Activated CD8-positive, alpha-beta memory T cell treated with anti-CD3 and anti-CD28 coated beads for 1 hour (primary cell): Measurements from ENCODE around the gene PHKB.
"Not testable (repeated sequence)": the region's sequence is repeated elsewhere in the genome, so short reads cannot be mapped to it uniquely, and the experiment has no call there.

Experiments
- DNase-seq, 2 donors: peaks; one replicate each; pipeline ENCODE4 v3.0.0-alpha.2; 2020; ENCODE audit warnings: low read depth in 1 of 2; ENCODE audit errors: extremely low read depth in 1 of 2

Gene PHKB

DNA sequence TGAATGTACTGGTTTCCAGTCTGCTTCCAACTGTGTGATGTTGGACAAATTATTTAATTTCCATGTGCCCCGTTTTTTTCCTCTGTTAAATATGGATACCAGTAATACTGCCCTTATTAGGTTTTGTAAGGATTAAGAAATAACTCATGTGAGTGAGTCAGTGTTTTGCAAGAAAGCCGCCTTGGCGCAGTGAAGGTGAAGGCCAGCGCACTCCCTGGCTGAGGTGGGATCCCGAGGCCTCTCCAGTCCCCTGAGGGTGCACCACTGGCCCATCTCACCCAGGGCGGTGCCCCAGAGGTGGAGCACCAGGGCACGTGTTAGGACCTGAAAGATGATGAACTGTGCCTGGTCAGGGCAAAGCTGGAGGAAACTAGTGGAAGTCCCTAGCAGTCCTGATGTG lies 43.5 kb downstream of the PHKB start:
- DNase-seq: no peak

DNA sequence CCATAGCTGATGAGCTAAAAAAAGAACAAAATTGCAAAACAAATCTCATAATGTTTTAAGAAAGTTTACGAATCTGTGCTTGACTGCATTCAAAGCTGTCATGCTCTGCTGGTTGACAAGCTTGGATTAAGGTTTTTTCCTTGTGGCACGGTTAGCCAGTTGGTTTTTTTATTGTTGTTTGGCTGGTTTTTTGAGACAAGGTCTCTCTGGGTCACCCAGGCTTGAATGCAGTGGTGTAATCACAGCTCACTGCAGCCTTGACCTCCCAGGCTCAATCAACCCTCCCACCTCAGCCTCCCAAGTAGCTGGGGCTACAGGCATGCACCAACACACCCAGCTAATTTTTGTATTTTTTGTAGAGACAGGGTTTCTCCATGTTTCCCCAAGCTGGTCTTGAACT lies 45.7 kb downstream of the PHKB start:
- DNase-seq: no peak

DNA sequence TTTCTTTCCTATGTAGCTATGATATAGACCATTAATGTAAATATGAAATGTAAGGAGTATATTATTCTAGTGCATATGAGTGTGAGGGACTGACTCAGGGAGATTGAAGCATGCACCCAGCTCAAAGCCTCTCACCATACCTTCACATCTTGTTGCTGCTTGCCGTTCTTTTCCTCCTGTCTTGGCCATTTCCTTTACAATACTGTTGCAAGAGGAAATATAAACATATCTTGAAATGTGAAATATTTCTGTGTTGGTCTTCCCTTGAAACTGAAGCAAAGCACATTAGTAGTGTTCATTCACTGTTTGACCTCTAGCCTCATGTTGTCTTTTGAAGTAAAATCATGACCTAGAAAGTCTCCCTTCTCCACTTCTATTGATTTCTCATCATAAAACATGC lies 46.6 kb downstream of the PHKB start:
- DNase-seq: no peak

DNA sequence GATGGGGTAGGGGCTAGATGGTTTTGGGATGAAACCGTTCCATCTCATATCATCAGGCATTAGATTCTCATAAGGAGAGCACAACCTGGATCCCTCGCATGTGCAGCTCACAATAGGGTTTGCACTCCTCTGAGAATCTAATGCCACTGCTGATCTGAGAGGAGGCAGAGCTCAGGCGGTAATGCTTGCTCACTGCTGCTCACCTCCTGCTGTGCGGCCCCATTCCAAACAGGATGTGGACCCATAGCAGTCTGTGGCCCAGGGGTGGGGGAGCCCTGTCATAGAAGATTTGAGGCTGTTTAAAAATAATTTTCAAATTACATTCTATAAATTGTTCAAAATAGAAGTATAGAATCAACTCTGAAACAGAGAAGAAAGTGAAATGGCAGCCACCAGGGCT lies 50.8 kb downstream of the PHKB start:
- DNase-seq: no peak

DNA sequence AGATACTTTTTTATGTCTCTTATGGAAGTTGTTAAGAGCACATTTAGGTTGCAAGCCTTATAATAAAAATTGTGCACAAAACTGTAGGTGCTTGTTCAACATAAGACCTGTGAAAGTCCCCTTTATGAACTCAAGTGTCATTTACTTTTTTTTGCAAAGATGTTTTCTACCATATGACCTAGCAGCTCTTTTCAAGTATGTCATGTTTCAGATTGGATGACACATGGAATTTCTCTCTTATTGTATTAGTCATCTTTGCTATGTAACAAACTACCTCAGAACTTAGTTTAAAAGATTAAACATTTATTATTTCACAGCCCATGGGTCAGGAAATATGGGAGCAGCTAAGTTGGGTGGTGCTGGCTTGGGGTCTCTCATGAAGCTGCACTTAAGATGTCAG lies 57.9 kb downstream of the PHKB start:
- DNase-seq: no peak

DNA sequence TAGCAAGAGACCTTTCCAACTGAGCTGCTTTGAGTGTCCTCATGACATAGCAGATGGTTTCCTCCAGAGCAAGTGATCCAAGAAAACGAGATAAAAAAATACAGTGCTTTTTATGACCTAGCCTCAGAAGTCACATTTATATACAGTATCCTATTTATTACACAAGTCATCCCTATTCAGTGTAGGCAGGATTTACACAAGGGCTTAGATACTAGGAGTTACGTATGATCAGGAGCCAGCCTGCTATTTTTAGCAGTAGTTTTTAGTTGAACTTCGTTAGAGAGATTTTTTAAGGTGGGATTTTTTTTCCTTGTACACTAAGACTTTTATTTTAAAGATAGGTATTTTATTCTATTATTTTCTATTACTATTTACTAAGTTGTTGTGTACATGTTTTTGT lies 58.4 kb downstream of the PHKB start:
- no peak for DNase-seq

DNA sequence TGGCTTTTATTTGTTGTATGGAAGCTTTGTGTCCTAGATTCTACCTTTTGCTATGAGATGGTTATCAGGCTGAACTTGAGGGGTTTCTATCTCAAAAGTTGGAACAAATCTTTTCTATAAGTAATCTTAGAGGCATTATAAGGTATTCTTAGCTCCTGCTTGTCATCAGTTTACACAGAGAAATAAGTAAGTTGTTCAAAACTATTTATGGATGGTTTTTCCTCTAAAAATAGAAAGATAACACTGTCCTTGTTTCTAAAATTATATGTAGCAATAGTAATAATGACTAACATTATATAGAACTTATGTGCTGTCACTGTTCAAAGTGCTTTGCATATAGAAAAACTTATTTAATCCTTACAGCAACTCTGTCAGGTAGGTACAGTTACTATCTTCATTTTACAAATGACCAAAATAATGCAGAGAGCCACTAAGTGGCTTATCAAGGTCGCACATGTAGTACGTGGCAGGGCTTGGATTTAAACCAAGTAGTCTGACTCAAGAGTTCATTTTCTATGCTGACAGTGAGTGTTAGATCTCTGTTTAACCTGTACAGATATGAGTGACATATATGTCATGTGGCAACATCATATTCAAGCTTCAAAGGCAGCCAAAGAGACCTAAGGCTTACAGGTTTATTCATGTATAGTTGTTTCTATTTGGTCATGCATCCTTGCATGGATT lies 59.0 kb downstream of the PHKB start:
- no peak for DNase-seq

DNA sequence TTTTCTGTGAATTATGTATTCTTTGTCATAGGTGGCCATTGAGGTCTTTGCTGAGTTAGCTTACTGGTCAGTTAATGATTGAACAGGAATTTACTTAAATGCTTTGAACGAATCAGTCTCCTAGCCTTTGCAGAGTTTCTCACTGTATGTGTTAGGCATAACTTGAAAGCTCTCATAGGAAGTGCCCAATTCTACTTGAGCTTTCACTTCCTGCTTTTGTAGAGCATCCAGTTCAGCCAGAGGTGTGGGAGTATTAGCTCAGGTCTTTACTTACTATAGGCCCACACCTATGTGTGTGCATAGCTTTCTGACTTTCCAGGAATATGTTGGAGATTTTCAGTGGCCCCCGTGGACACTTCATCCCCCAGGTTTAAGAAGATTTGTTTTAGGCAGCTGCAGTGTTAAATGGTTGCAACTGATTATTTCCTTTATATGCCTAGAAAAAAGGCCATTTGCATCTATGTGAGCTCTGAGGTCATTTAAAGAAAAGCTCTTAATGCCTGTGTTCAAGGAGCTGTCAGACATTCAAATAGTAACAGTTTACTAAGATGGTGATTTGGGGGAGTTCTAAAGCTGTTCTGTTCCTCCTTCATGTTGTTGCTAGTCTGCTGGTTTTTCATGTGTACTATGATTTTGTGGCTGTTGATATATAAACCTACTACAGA lies 62.3 kb downstream of the PHKB start:
- DNase-seq: no peak

DNA sequence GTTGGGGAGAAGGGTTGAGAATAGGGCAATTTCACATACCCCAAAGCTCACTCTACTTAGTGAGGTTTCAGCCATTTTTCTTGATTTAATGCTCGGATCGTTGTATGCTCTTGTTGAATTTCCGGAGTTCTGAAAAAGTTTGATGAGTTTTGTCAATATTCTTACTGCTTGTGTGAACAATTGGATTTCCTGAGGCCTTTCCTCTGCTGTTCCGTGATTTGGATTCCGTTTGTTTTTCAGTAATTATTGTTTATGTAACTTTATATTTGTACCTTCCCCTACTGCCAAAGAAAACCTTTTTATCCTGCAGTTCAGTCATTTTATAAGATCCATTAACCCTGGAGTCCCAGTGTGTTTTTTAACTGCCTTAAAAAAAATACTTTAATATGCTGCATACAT lies 62.9 kb downstream of the PHKB start:
- DNase-seq: no peak

DNA sequence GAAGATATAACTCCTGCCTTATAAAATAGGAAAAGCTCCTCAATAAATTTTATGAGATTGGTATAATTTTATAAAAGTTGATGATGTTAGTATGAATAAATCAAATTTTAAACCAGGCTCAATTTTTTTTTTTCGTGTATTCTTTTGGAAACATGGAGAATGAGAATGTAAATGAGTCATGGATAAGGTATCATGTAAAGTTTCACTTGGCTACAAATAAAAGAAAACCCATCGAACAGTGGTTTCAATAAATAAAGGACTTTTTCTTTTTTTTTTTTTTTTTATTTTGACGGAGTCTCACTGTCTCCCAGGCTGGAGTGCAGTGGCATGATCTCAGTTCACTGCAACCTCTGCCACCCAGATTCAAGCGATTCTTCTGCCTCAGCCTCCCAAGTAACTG lies 67.3 kb downstream of the PHKB start:
- DNase-seq: no peak

DNA sequence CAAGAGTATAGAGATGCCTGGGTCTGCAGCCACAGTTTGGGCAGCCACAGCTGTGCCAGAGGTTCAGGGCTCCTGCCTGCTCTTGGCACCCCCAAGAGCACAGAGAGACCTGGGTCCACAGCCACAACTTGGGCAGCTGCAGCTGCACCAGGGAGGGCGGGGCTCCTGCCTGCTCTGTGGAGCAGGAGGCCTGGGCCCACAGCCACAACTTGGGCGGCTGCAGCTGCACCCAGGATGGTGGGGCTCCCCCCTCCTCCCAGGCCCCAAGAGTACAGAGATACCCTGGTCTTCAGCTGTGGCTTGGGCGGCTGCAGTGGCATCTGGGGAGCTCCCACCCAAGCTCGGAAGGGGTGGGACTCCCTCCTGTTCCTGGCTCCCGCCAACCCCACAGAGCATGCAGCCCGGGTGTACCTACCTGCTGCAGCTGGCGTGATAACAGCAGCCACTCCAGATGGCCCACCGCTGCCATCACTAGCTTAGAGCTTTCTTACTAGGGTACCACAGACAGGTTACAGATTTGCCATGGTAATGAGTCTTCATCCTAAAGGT lies 72.7 kb downstream of the PHKB start:
- DNase-seq: no peak

DNA sequence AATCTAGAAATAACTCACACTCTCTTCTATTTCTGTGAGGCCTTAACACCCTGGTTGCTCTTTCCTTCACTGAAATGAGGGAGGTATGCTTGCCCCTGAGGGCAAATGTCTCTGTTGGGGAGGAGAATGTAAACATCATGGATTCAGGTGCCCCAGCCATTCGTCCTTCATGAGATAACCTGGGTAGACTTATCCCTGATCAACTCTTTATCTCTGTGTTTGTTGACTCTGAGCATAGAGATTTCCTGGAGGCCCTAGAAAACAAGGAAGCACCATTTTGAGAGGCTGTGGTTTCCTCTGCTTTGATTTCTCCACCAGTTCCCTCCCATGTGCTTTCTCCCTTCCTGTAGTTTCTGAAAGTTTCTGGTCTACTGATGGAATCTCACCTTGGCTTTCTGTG lies 77.3 kb downstream of the PHKB start:
- no peak for DNase-seq

DNA sequence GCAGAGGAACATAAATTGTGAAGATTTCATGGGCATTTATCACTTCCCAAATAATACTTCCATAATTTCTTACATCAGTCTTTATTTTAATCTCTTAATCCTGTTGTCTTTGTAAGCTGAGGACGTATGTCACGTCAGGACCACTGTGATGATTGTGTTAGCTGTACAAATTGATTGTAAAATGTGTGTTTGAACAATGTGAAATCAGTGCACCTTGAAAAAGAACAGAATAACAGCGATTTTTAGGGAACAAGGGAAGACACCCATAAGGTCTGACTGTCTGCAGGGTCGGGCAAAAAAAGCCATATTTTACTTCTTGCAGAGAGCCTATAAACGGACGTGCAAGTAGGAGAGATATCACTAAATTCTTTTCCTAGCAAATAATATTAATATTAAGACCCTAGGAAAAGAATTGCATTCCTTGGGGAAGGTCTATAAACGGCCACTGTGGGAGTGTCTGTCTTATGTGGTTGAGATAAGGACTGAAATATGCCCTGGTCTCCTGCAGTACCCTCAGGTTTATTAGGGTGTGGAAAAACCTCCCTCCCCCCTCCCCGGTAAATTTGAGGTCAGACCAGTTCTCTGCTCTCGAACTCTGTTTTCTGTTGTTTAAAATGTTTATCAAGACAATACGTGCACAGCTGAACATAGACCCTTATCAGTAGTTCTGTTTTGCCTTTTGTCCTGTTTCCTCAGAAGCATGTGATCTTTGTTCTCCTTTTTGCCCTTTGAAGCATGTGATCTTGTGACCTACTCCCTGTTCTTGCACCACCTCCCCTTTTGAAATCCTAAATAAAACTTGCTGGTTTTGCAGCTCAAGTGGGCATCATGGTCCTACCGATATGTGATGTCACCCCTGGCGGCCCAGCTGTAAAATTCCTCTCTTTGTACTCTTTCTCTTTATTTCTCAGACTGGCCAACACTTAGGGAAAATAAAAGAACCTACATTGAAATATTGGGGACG lies 78.9 kb downstream of the PHKB start:
- DNase-seq: not testable (repeated sequence)

DNA sequence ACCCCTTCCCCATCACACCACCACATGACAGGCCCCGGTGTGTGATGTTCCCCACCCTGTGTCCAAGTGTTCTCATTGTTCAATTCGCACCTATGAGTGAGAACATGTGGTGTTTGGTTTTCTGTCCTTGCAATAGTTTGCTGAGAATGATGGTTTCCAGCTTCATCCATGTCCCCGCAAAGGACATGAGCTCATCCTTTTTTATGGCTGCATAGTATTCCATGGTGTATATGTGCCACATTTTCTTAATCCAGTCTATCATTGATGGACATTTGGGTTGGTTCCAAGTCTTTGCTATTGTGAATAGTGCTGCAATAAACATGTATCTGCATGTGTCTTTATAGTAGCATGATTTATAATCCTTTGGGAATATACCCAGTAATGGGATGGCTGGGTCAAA lies 80.0 kb downstream of the PHKB start:
- DNase-seq: not testable (repeated sequence)

DNA sequence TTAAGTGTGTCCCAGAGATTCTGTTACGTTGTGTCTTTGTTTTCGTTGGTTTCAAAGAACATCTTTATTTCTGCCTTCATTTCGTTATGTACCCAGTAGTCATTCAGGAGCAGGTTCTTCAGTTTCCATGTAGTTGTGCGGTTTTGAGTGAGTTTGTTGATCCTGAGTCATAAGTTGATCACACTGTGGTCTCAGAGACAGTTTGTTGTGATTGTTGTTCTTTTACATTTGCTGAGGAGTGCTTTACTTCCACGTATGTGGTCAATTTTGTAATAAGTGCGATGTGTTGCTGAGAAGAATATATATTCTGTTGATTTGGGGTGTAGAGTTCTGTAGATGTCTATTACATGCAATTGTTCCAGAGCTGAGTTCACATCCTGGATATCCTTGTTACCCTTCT lies 83.1 kb downstream of the PHKB start:
- not testable (repeated sequence) for DNase-seq

DNA sequence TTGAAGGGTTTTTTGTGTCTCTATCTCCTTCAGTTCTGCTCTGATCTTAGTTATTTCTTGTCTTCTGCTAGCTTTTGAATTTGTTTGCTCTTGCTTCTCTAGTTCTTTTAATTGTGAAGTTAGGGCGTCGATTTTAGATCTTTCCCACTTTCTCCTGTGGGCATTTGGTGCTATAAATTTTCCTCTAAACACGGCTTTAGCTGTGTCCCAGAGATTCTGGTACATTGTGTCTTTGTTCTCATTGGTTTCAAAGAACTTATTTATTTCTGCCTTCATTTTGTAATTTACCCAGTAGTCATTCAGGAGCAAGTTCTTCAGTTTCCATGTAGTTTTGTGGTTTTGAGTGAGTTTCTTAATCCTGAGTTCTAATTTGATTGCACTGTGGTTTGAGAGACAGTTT lies 90.1 kb downstream of the PHKB start:
- DNase-seq: not testable (repeated sequence)

DNA sequence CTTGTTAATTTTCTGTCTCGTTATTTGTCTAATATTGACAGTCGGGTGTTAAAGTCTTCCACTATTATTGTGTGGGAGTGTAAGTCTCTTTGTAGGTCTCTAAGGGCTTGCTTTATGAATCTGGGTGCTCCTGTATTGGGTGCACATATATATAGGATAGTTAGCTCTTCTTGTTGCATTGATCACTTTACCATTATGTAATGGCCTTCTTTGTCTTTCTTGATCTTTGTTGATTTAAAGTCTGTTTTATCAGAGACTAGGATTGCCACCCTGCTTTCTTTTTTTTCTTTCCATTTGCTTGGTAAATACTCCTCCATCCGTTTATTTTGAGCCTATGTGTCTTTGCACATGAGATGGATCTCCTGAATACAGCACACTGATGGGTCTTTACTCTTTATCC lies 90.6 kb downstream of the PHKB start:
- not testable (repeated sequence) for DNase-seq

DNA sequence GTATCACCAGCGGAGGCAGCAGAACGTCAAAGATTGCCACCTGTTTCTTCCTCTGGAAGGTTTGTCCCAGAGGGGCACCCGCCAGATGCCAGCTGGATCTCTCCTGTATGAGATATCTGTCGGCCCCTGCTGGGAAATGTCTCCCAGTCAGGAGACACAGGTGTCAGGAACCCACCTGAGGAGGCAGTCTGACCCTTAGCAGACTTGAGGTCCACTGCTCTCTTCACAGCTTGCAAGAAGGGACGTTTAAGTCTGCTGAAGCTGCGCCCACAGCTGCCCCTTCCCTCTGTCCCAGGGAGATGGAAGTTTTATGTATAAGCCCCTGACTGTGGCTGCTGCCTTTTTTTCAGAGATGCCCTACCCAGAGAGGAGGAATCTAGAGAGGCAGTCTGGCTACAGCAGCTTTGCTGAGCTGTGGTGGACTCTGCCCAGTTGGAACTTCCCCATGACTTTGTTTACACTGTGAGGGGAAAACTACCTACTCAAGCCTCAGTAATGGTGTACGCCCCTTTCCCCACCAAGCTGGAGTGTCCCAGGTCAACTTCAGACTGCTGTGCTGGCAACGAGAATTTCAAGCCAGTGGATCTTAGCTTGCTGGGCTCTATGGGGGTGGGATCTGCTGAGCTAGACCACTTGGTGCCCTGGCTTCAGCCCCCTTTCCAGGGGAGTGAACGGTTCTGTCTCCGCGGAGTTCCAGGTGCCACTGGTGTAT lies 92.9 kb downstream of the PHKB start:
- DNase-seq: no peak

DNA sequence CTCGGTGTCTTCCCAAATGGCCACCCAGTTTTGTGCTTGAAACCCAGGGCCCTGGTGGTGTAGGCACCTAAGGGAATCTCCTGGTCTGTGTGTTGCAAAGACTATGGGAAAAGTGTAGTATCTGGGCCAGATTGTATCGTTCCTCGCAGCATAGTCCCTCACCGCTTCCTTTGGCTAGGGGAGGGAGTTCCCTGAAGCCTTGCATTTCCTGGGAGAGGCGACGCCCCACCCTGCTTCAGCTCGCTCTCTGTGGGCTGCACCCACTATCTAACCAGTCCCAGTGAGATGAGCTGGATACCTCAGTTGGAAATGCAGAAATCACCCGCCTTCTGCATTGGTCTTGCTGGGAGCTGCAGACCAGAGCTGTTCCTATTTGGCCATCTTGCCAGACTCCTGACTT lies 93.5 kb downstream of the PHKB start:
- not testable (repeated sequence) for DNase-seq

DNA sequence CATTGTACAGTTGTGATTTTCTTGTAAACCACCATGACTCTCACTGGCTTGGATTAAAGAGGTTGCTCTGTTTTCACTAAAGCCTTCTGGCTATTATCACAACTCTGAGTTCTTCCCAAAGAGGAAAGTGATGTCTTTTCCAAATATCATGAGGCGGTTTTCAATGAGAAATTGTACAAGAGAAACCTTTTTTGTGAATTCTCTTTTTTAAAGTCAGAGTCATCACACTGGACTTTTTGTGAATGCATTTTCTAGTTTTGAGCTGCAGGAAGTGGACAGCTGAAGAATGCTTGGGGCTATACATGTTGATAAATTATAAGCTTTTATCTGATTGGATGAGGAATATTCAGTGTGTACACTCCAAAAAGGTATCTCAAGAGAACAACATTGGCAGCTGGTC lies 100.2 kb downstream of the PHKB start:
- no peak for DNase-seq

DNA sequence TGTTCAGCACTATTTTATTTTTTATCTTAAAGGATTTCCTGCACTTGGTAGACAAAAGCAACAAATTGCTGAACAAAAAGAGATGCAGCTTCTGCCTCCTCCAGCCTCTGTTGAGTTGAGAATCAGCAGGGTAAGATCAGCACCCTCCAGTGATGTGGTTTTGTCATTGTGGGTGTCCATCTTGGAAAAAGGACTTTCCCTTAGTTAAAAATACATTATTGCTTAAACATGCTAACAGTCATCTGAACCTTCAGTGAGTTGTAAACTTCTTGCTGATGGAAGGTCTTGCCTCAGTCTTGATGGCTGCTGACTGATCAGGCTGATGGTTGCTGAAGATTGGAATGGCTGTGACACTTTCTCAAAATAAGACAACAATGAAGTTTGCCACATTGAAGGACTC lies 101.2 kb downstream of the PHKB start:
- DNase-seq: no peak
